ENCODE data around the gene CBARP. TPM values are rescaled to one million over a fixed set of nuclear protein-coding genes. Genes with fewer than 3 reads are reported as not detected.

Gene CBARP
- polyA plus RNA-seq, 3 donors from 2014 or later: not detected

GRCh38 chr19:1264801-1265614, 27.2 kb upstream of the CBARP start:
- Mint-ChIP-seq H3K4me1 (peaks cover 49 to 59% of the 10 kb centered on the region in 2 donors), H3K36me3 (peaks cover 0 to under 1% (median 0%) of the 10 kb centered on the region in 3 donors), H3K9me3 (no peaks in the 10 kb centered on the region), H3K27me3 (ENCODE audit: low read depth in 3 of 3) (peaks cover 15 to 34% (median 31%) of the 10 kb centered on the region in 3 donors), H3K4me3 (peak overlapping the region in 4 of 5 donors; percentile 43 to 71 (median 50)), H3K27ac (peak overlapping the region in 5 of 6 donors; percentile 28 to 91 (median 74))
- DNase-seq: no peak

- H3K4me3 Mint-ChIP-seq: peak overlapping the region; percentile 22 to 63 (median 55)
- H3K27ac Mint-ChIP-seq: peak overlapping the region; percentile 63 to 99 (median 86)
- peaks cover 0 to 4% (median 0%) of the 10 kb centered on the region in 6 donors for H3K9me3 Mint-ChIP-seq
- peaks cover 18 to 42% (median 41%) of the 10 kb centered on the region in 3 donors for H3K27me3 Mint-ChIP-seq (ENCODE audit: low read depth in 3 of 3)
- peaks cover 55 to 67% of the 10 kb centered on the region in 2 donors for H3K4me1 Mint-ChIP-seq
- H3K36me3 Mint-ChIP-seq: peaks cover 0 to 8% (median 0%) of the 10 kb centered on the region in 3 donors
- DNase-seq: no peak
These were observed 25.4 kb upstream of the CBARP start for GRCh38 chr19:1263188-1263587.

GRCh38 chr19:1262623-1263123, 24.9 kb upstream of the CBARP start:
- peaks cover under 1 to 14% (median 3%) of the 10 kb centered on the region in 3 donors for H3K36me3 Mint-ChIP-seq
- H3K4me3 Mint-ChIP-seq: peak overlapping the region in 3 of 5 donors; percentile 53 to 63 (median 58)
- peak overlapping the region; percentile 69 to 99 (median 86) for H3K27ac Mint-ChIP-seq
- H3K4me1 Mint-ChIP-seq: peaks cover 56 to 67% of the 10 kb centered on the region in 2 donors
- no peak for DNase-seq
- peaks cover 0 to 4% (median 0%) of the 10 kb centered on the region in 6 donors for H3K9me3 Mint-ChIP-seq
- peaks cover 19 to 47% (median 44%) of the 10 kb centered on the region in 3 donors for H3K27me3 Mint-ChIP-seq (ENCODE audit: low read depth in 3 of 3)

- peaks cover 24 to 50% (median 45%) of the 10 kb centered on the region in 3 donors for H3K27me3 Mint-ChIP-seq (ENCODE audit: low read depth in 3 of 3)
- DNase-seq: peak in 2 of 3 donors; percentile 34 to 43
- H3K9me3 Mint-ChIP-seq: peaks cover 0 to 4% (median 0%) of the 10 kb centered on the region in 6 donors
- peak overlapping the region; percentile 90 to 94 (median 91) for H3K4me3 Mint-ChIP-seq
- H3K27ac Mint-ChIP-seq: peak overlapping the region; percentile 95 to 99 (median 99)
- H3K4me1 Mint-ChIP-seq: peaks cover 55 to 65% of the 10 kb centered on the region in 2 donors
- H3K36me3 Mint-ChIP-seq: peaks cover 4 to 19% (median 7%) of the 10 kb centered on the region in 3 donors
These were observed 24.2 kb upstream of the CBARP start for GRCh38 chr19:1261798-1262622.

GRCh38 chr19:1261538-1261797, 23.7 kb upstream of the CBARP start:
- Mint-ChIP-seq H3K36me3 (peaks cover 4 to 19% (median 7%) of the 10 kb centered on the region in 3 donors), H3K27ac (peak overlapping the region; percentile 95 to 99 (median 99)), H3K4me1 (peaks cover 55 to 68% of the 10 kb centered on the region in 2 donors), H3K9me3 (peaks cover 0 to 4% (median 0%) of the 10 kb centered on the region in 6 donors), H3K4me3 (peak overlapping the region; percentile 90 to 94 (median 91)), H3K27me3 (ENCODE audit: low read depth in 3 of 3) (peaks cover 26 to 54% (median 44%) of the 10 kb centered on the region in 3 donors)
- no peak for DNase-seq

- Mint-ChIP-seq H3K9me3 (peaks cover 0 to 4% (median 0%) of the 10 kb centered on the region in 6 donors), H3K27me3 (ENCODE audit: low read depth in 3 of 3) (peaks cover 31 to 57% (median 48%) of the 10 kb centered on the region in 3 donors), H3K36me3 (peaks cover 4 to 19% (median 7%) of the 10 kb centered on the region in 3 donors), H3K4me1 (peaks cover 59 to 72% of the 10 kb centered on the region in 2 donors), H3K4me3 (peak overlapping the region; percentile 90 to 94 (median 91)), H3K27ac (peak overlapping the region; percentile 95 to 99 (median 99))
- peak; percentile 97 to 99 (median 98) for DNase-seq
These were observed 23.1 kb upstream of the CBARP start for GRCh38 chr19:1260749-1261537.

- H3K4me1 Mint-ChIP-seq: peaks cover 59 to 71% of the 10 kb centered on the region in 2 donors
- peaks cover 33 to 62% (median 55%) of the 10 kb centered on the region in 3 donors for H3K27me3 Mint-ChIP-seq (ENCODE audit: low read depth in 3 of 3)
- peaks cover 0 to 4% (median 0%) of the 10 kb centered on the region in 6 donors for H3K9me3 Mint-ChIP-seq
- peak overlapping the region; percentile 84 to 94 (median 90) for H3K4me3 Mint-ChIP-seq
- DNase-seq: peak; percentile 62 to 70 (median 69)
- H3K27ac Mint-ChIP-seq: peak overlapping the region; percentile 96 to 99 (median 99)
- H3K36me3 Mint-ChIP-seq: peaks cover 4 to 21% (median 7%) of the 10 kb centered on the region in 3 donors
These were observed 22.3 kb upstream of the CBARP start for GRCh38 chr19:1259876-1260748.

- Mint-ChIP-seq H3K36me3 (peaks cover 4 to 28% (median 7%) of the 10 kb centered on the region in 3 donors), H3K9me3 (peaks cover 0 to 4% (median 0%) of the 10 kb centered on the region in 6 donors), H3K27me3 (ENCODE audit: low read depth in 3 of 3) (peaks cover 41 to 70% (median 62%) of the 10 kb centered on the region in 3 donors), H3K4me3 (peak overlapping the region; percentile 84 to 90 (median 90)), H3K27ac (peak overlapping the region; percentile 96 to 99 (median 99)), H3K4me1 (peaks cover 65 to 73% of the 10 kb centered on the region in 2 donors)
- peak; percentile 85 to 88 (median 87) for DNase-seq
These were observed 21.5 kb upstream of the CBARP start for GRCh38 chr19:1259206-1259875.

GRCh38 chr19:1258707-1259205, 21.0 kb upstream of the CBARP start:
- DNase-seq: no peak
- Mint-ChIP-seq H3K4me1 (peaks cover 65 to 74% of the 10 kb centered on the region in 2 donors), H3K27me3 (ENCODE audit: low read depth in 3 of 3) (peaks cover 41 to 74% (median 63%) of the 10 kb centered on the region in 3 donors), H3K27ac (peak overlapping the region; percentile 96 to 99 (median 99)), H3K9me3 (peaks cover 0 to 4% (median 0%) of the 10 kb centered on the region in 6 donors), H3K4me3 (peak overlapping the region; percentile 84 to 90 (median 90)), H3K36me3 (peaks cover 4 to 28% (median 7%) of the 10 kb centered on the region in 3 donors)

- H3K36me3 Mint-ChIP-seq: peaks cover 4 to 31% (median 7%) of the 10 kb centered on the region in 3 donors
- H3K9me3 Mint-ChIP-seq: peaks cover 0 to 4% (median 0%) of the 10 kb centered on the region in 6 donors
- peak overlapping the region; percentile 84 to 90 (median 90) for H3K4me3 Mint-ChIP-seq
- H3K27ac Mint-ChIP-seq: peak overlapping the region; percentile 96 to 99 (median 99)
- H3K27me3 Mint-ChIP-seq (ENCODE audit: low read depth in 3 of 3): peaks cover 47 to 78% (median 70%) of the 10 kb centered on the region in 3 donors
- DNase-seq: peak in 1 of 3 donors; percentile 26
- peaks cover 65 to 74% of the 10 kb centered on the region in 2 donors for H3K4me1 Mint-ChIP-seq
These were observed 20.3 kb upstream of the CBARP start for GRCh38 chr19:1258163-1258492.

GRCh38 chr19:1257475-1258162, 19.8 kb upstream of the CBARP start:
- H3K4me1 Mint-ChIP-seq: peaks cover 59 to 70% of the 10 kb centered on the region in 2 donors
- peak overlapping the region; percentile 96 to 99 (median 99) for H3K27ac Mint-ChIP-seq
- peaks cover 4 to 31% (median 7%) of the 10 kb centered on the region in 3 donors for H3K36me3 Mint-ChIP-seq
- peaks cover 47 to 82% (median 73%) of the 10 kb centered on the region in 3 donors for H3K27me3 Mint-ChIP-seq (ENCODE audit: low read depth in 3 of 3)
- H3K4me3 Mint-ChIP-seq: peak overlapping the region; percentile 84 to 90 (median 90)
- H3K9me3 Mint-ChIP-seq: peaks cover 0 to 4% (median 0%) of the 10 kb centered on the region in 6 donors
- DNase-seq: no peak
